ENCODE data around the gene DNAJC18.

Gene DNAJC18

GRCh38 chr5:139360384-139360783 is 78.9 kb downstream of the DNAJC18 start:
- no peak for DNase-seq

Measured in NCI-H1105 treated with DMSO at 0.1 percent for 48 hours (cell line).